Neuron (in vitro differentiated cells): ENCODE measurements around the gene HOXA4.

Source experiments
- H2AFZ ChIP-seq: one replicate; pipeline ENCODE4 v1.6.1; 2013; ENCODE audit warnings: low read depth, mild to moderate bottlenecking, inconsistent platforms, low read length, moderate library complexity
- H3K27me3 ChIP-seq: one replicate; pipeline ENCODE4 v1.6.1; 2013; ENCODE audit warnings: low read length; ENCODE audit not compliant: insufficient read depth
- H3K36me3 ChIP-seq: one replicate; pipeline ENCODE4 v1.6.1; 2013; ENCODE audit warnings: low read length; ENCODE audit not compliant: insufficient read depth
- H3K4me1 ChIP-seq: one replicate; pipeline ENCODE4 v1.6.1; 2013; ENCODE audit warnings: low read length; ENCODE audit not compliant: insufficient read depth
- H3K4me3 ChIP-seq: 2 replicates; pipeline ENCODE4 v1.5.1; 2013; ENCODE audit warnings: mild to moderate bottlenecking, low read length, moderate library complexity
- H3K9me3 ChIP-seq: one replicate; pipeline ENCODE4 v1.6.1; 2013; ENCODE audit warnings: low read length

HOXA4 gene

GRCh38 chr7:27133409-27134231 is 3.1 kb upstream of the HOXA4 start:
- peaks cover 95% of the 10 kb centered on the region for H3K27me3 ChIP-seq
- H3K36me3 ChIP-seq: no peaks in the 10 kb centered on the region
- no peak overlapping the region for H3K4me3 ChIP-seq
- no peak overlapping the region for H2AFZ ChIP-seq
- peaks cover 4% of the 10 kb centered on the region for H3K9me3 ChIP-seq
- no peaks in the 10 kb centered on the region for H3K4me1 ChIP-seq

GRCh38 chr7:27132978-27133377 is 2.4 kb upstream of the HOXA4 start:
- no peak overlapping the region for H2AFZ ChIP-seq
- no peaks in the 10 kb centered on the region for H3K36me3 ChIP-seq
- peaks cover 95% of the 10 kb centered on the region for H3K27me3 ChIP-seq
- H3K4me3 ChIP-seq: no peak overlapping the region
- peaks cover 4% of the 10 kb centered on the region for H3K9me3 ChIP-seq
- no peaks in the 10 kb centered on the region for H3K4me1 ChIP-seq

GRCh38 chr7:27132214-27132613 is 1.7 kb upstream of the HOXA4 start:
- no peaks in the 10 kb centered on the region for H3K4me1 ChIP-seq
- peaks cover 95% of the 10 kb centered on the region for H3K27me3 ChIP-seq
- H3K36me3 ChIP-seq: no peaks in the 10 kb centered on the region
- no peak overlapping the region for H2AFZ ChIP-seq
- peaks cover 4% of the 10 kb centered on the region for H3K9me3 ChIP-seq
- H3K4me3 ChIP-seq: no peak overlapping the region

- Histone ChIP-seq H2AFZ (peak overlapping the region; percentile 42), H3K4me3 (peak overlapping the region; percentile 51), H3K27me3 (peaks cover 95% of the 10 kb centered on the region), H3K4me1 (no peaks in the 10 kb centered on the region), H3K36me3 (no peaks in the 10 kb centered on the region), H3K9me3 (peaks cover 4% of the 10 kb centered on the region)
Observed at GRCh38 chr7:27131390-27131819, 848 bp upstream of the HOXA4 start.

- Histone ChIP-seq H3K4me3 (no peak overlapping the region), H3K36me3 (no peaks in the 10 kb centered on the region), H3K9me3 (peaks cover 4% of the 10 kb centered on the region), H3K27me3 (peaks cover 95% of the 10 kb centered on the region), H3K4me1 (no peaks in the 10 kb centered on the region), H2AFZ (peak overlapping the region; percentile 42)
Observed at GRCh38 chr7:27129729-27130539, 623 bp downstream of the HOXA4 start.

GRCh38 chr7:27128776-27129728 is 1.5 kb downstream of the HOXA4 start:
- Histone ChIP-seq H3K4me1 (no peaks in the 10 kb centered on the region), H3K9me3 (peaks cover 4% of the 10 kb centered on the region), H3K36me3 (no peaks in the 10 kb centered on the region), H3K27me3 (peaks cover 95% of the 10 kb centered on the region), H2AFZ (no peak overlapping the region), H3K4me3 (no peak overlapping the region)

GRCh38 chr7:27128034-27128433 is 2.5 kb downstream of the HOXA4 start:
- H2AFZ ChIP-seq: no peak overlapping the region
- H3K27me3 ChIP-seq: peaks cover 95% of the 10 kb centered on the region
- H3K36me3 ChIP-seq: no peaks in the 10 kb centered on the region
- no peaks in the 10 kb centered on the region for H3K4me1 ChIP-seq
- H3K4me3 ChIP-seq: no peak overlapping the region
- H3K9me3 ChIP-seq: peaks cover 4% of the 10 kb centered on the region

- H3K4me3 ChIP-seq: no peak overlapping the region
- peaks cover 4% of the 10 kb centered on the region for H3K9me3 ChIP-seq
- H3K36me3 ChIP-seq: no peaks in the 10 kb centered on the region
- H3K27me3 ChIP-seq: peaks cover 96% of the 10 kb centered on the region
- no peak overlapping the region for H2AFZ ChIP-seq
- H3K4me1 ChIP-seq: no peaks in the 10 kb centered on the region
Observed at GRCh38 chr7:27126596-27127327, 3.8 kb downstream of the HOXA4 start.

- Histone ChIP-seq H2AFZ (no peak overlapping the region), H3K36me3 (no peaks in the 10 kb centered on the region), H3K4me3 (no peak overlapping the region), H3K27me3 (peaks cover 96% of the 10 kb centered on the region), H3K4me1 (no peaks in the 10 kb centered on the region), H3K9me3 (peaks cover 4% of the 10 kb centered on the region)
Observed at GRCh38 chr7:27125986-27126394, 4.6 kb downstream of the HOXA4 start.

- peaks cover 4% of the 10 kb centered on the region for H3K9me3 ChIP-seq
- H3K36me3 ChIP-seq: no peaks in the 10 kb centered on the region
- H3K4me1 ChIP-seq: no peaks in the 10 kb centered on the region
- H2AFZ ChIP-seq: no peak overlapping the region
- no peak overlapping the region for H3K4me3 ChIP-seq
- peaks cover 99% of the 10 kb centered on the region for H3K27me3 ChIP-seq
Observed at GRCh38 chr7:27124902-27125689, 5.5 kb downstream of the HOXA4 start.

GRCh38 chr7:27124096-27124901 is 6.3 kb downstream of the HOXA4 start:
- peaks cover 98% of the 10 kb centered on the region for H3K27me3 ChIP-seq
- H3K36me3 ChIP-seq: no peaks in the 10 kb centered on the region
- H3K4me3 ChIP-seq: no peak overlapping the region
- H3K4me1 ChIP-seq: no peaks in the 10 kb centered on the region
- H3K9me3 ChIP-seq: peaks cover 2% of the 10 kb centered on the region
- H2AFZ ChIP-seq: no peak overlapping the region
